ENCODE results near the gene ITGB3.

GRCh38 chr17:47243737-47244598 is 9.7 kb upstream of the ITGB3 start:
- no peak for TF ChIP-seq CTCF (IDR thresholded peaks at IDR 0.05)
- no peak for TF ChIP-seq POLR2AphosphoS5 (IDR thresholded peaks at IDR 0.05)

All from gastroesophageal sphincter (tissue), 3 donors.